PFSK-1 (cell line): ENCODE measurements around the gene SCRN2.

Experiments used
- FOXP2 ChIP-seq: optimal IDR thresholded peaks from 2 replicates; pipeline ENCODE3; 2011; ENCODE audit warnings: borderline replicate concordance, control low read depth, inconsistent platforms; ENCODE audit not compliant: insufficient read depth; ENCODE audit errors: extremely low read length, extremely low read depth
- POLR2AphosphoS5 ChIP-seq: IDR thresholded peaks from 2 replicates; pipeline ENCODE4 v1.6.1; 2012; ENCODE audit warnings: low read depth, mild to moderate bottlenecking, control low read depth, low read length, moderate library complexity
- SIN3A ChIP-seq: IDR thresholded peaks from 2 replicates; pipeline ENCODE4 v1.6.1; 2012; ENCODE audit warnings: mild to moderate bottlenecking, low read length, moderate library complexity, borderline replicate concordance; ENCODE audit not compliant: insufficient read depth
- TAF1 ChIP-seq: IDR thresholded peaks from 2 replicates; pipeline ENCODE4 v1.6.1; 2012; ENCODE audit warnings: low read length, control low read depth, borderline replicate concordance; ENCODE audit not compliant: insufficient read depth
- TF ChIP-seq, protein P1 (sequence below), 2 experiments: IDR thresholded peaks; 2 replicates each; pipeline versions ENCODE4 v1.6.1 to v1.8.0; 2011 to 2012; ENCODE audit warnings: low read depth in 2 of 2, low read length in 2 of 2, control low read depth in 1 of 2, inconsistent platforms in 1 of 2, mild to moderate bottlenecking in 1 of 2, moderate library complexity in 1 of 2; ENCODE audit not compliant: insufficient read depth in 1 of 2

Gene SCRN2

GRCh38 chr17:47816111-47816735 lies 24.9 kb downstream of the SCRN2 start:
- TF ChIP-seq, protein P1, sequence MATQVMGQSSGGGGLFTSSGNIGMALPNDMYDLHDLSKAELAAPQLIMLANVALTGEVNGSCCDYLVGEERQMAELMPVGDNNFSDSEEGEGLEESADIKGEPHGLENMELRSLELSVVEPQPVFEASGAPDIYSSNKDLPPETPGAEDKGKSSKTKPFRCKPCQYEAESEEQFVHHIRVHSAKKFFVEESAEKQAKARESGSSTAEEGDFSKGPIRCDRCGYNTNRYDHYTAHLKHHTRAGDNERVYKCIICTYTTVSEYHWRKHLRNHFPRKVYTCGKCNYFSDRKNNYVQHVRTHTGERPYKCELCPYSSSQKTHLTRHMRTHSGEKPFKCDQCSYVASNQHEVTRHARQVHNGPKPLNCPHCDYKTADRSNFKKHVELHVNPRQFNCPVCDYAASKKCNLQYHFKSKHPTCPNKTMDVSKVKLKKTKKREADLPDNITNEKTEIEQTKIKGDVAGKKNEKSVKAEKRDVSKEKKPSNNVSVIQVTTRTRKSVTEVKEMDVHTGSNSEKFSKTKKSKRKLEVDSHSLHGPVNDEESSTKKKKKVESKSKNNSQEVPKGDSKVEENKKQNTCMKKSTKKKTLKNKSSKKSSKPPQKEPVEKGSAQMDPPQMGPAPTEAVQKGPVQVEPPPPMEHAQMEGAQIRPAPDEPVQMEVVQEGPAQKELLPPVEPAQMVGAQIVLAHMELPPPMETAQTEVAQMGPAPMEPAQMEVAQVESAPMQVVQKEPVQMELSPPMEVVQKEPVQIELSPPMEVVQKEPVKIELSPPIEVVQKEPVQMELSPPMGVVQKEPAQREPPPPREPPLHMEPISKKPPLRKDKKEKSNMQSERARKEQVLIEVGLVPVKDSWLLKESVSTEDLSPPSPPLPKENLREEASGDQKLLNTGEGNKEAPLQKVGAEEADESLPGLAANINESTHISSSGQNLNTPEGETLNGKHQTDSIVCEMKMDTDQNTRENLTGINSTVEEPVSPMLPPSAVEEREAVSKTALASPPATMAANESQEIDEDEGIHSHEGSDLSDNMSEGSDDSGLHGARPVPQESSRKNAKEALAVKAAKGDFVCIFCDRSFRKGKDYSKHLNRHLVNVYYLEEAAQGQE (IDR thresholded peaks at IDR 0.05; ENCODE audit: insufficient read depth in 1 of 2, low read depth in 2 of 2, low read length in 2 of 2): no peak
- TF ChIP-seq TAF1: no peak
- TF ChIP-seq SIN3A: no peak
- no peak for TF ChIP-seq FOXP2
- TF ChIP-seq POLR2AphosphoS5: no peak

- TF ChIP-seq TAF1: no peak
- TF ChIP-seq FOXP2: no peak
- TF ChIP-seq POLR2AphosphoS5: no peak
- TF ChIP-seq, protein P1 (IDR thresholded peaks at IDR 0.05; ENCODE audit: insufficient read depth in 1 of 2, low read depth in 2 of 2, low read length in 2 of 2): no peak
- TF ChIP-seq SIN3A: no peak
These were observed 25.8 kb downstream of the SCRN2 start for GRCh38 chr17:47815106-47815918.

GRCh38 chr17:47813512-47814031 lies 27.5 kb downstream of the SCRN2 start:
- TF ChIP-seq TAF1: no peak

DNA sequence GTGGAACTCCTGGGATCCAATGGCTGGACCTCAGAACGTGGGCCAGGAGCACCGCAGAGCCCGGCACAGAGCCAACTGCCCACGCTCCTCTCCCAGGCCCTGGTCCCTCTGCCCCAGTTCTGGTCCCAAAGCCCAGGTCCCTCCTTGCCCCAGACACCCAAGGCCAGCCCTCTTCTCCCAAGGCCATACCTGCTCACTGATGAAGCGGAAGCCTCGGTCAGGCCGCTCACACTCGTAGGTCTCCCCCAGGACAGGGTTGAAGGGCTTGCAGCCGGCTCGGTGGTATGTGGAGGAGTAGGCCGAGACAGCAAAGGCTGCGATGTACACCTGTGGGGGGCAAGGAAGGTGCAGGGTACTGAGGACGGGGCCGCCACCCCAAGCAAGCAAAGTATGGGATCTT lies 28.0 kb downstream of the SCRN2 start:
- TF ChIP-seq SIN3A (no peak), POLR2AphosphoS5 (no peak), FOXP2 (no peak), TAF1 (no peak)
- TF ChIP-seq, protein P1 (IDR thresholded peaks at IDR 0.05; ENCODE audit: insufficient read depth in 1 of 2, low read depth in 2 of 2, low read length in 2 of 2): no peak

DNA sequence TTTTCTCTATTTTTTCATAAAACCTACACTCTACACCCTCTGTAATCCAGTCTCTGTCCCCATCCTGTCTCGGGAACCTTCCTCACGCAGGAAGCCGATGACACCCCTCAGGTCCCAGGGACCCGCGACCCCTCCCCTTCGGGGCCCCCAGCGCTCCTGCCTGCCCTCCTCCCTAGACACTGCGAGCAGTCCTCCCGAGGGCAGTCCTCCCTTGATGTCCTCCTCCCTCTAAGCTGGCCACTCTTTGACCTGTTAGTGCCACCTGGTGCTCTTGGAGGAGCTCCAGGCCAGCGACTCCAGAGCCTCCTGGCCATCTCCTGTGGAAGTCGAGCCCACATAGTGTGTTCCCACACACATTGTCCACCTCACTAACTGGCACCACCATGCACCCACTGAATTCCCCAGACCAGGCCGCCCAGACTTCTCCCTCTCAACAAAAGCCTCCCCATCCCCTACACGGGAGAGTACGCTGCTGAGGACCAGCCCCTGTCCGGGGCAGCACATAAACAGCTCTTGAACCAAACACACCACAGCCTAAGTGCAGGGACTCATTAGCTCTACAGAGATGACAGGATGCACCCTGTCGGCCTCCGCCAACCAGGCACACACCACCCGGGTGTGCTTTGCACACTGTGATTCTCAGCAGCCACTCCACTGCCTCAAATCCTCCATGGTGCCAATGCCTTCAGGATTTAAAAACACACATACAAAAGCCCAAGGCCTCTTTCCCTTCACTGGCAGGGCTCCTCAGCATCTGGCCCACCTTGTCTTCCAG lies 28.7 kb downstream of the SCRN2 start:
- TF ChIP-seq, protein P1 (IDR thresholded peaks at IDR 0.05; ENCODE audit: insufficient read depth in 1 of 2, low read depth in 2 of 2, low read length in 2 of 2): no peak
- TF ChIP-seq FOXP2 (no peak), TAF1 (no peak), SIN3A (no peak), POLR2AphosphoS5 (no peak)
